Keratinocyte (primary cell): ENCODE results near the gene SEC24D. TPM values are rescaled to one million over a fixed set of nuclear protein-coding genes. Genes with fewer than 3 reads are reported as not detected.

Experiments used
- DNase-seq: peaks from one replicate; pipeline ENCODE4 v3.0.0-alpha.2; 2011; ENCODE audit warnings: low read depth, missing footprints, low spot score
- FAIRE-seq: peaks from 2 replicates; lab custom pipeline; 2011; peaks lifted over from hg19 to GRCh38; lab: Jason Lieb, UNC
- H2AFZ ChIP-seq: 2 replicates; pipeline ENCODE4 v1.6.0; 2012; ENCODE audit warnings: low read length, control low read depth, inconsistent platforms; ENCODE audit not compliant: control insufficient read depth
- H3K27ac ChIP-seq: 2 replicates; pipeline ENCODE4 v1.5.1; 2011; ENCODE audit warnings: low read length; ENCODE audit not compliant: control insufficient read depth, insufficient read depth
- H3K27me3 ChIP-seq: 3 replicates; pipeline ENCODE4 v1.6.0; 2011; ENCODE audit warnings: low read length; ENCODE audit not compliant: control insufficient read depth, insufficient read depth; ENCODE audit errors: extremely low read depth
- H3K36me3 ChIP-seq, 2 experiments: 2 replicates in 1 of 2; 3 replicates in 1 of 2; pipeline ENCODE4 v1.5.1; 2011; ENCODE audit warnings: low read length in 2 of 2, mild to moderate bottlenecking in 1 of 2; ENCODE audit not compliant: control insufficient read depth in 2 of 2, insufficient read depth in 2 of 2; ENCODE audit errors: extremely low read depth in 1 of 2
- H3K4me1 ChIP-seq: 3 replicates; pipeline ENCODE4 v1.5.1; 2011; ENCODE audit warnings: low read length; ENCODE audit not compliant: control insufficient read depth, insufficient read depth; ENCODE audit errors: extremely low read depth
- H3K4me2 ChIP-seq: 3 replicates; pipeline ENCODE4 v1.6.0; 2011; ENCODE audit warnings: low read depth, low read length; ENCODE audit not compliant: control insufficient read depth, insufficient read depth; ENCODE audit errors: extremely low read depth
- H3K4me3 ChIP-seq, 3 experiments: fragments of 200-600 bp in 1 of 3; sonication (generic) in 1 of 3; 2 replicates in 2 of 3; 3 replicates in 1 of 3; pipeline ENCODE4 v1.5.1; 2011 to 2016; ENCODE audit warnings: low read length in 3 of 3, mild to moderate bottlenecking in 3 of 3, control low read depth in 2 of 3, inconsistent platforms in 1 of 3, low read depth in 1 of 3, mixed read lengths in 1 of 3, mixed run types in 1 of 3, moderate library complexity in 1 of 3; ENCODE audit not compliant: control insufficient read depth in 2 of 3, insufficient read depth in 2 of 3; ENCODE audit errors: extremely low read depth in 1 of 3
- H3K79me2 ChIP-seq: 2 replicates; pipeline ENCODE4 v1.6.0; 2012; ENCODE audit warnings: low read length; ENCODE audit not compliant: control insufficient read depth, insufficient read depth
- H3K9ac ChIP-seq: 3 replicates; pipeline ENCODE4 v1.6.0; 2011; ENCODE audit warnings: low read length; ENCODE audit not compliant: control insufficient read depth, insufficient read depth; ENCODE audit errors: extremely low read depth
- H3K9me1 ChIP-seq: 3 replicates; pipeline ENCODE4 v1.6.0; 2011; ENCODE audit warnings: low read length; ENCODE audit not compliant: control insufficient read depth, insufficient read depth; ENCODE audit errors: extremely low read depth
- H3K9me3 ChIP-seq: 2 replicates; pipeline ENCODE4 v1.5.1; 2012; ENCODE audit warnings: low read depth, low read length; ENCODE audit not compliant: control insufficient read depth
- H4K20me1 ChIP-seq: 3 replicates; pipeline ENCODE4 v1.6.0; 2011; ENCODE audit warnings: low read length; ENCODE audit not compliant: control insufficient read depth, insufficient read depth; ENCODE audit errors: extremely low read depth
- EZH2 ChIP-seq: IDR thresholded peaks from one replicate; pipeline ENCODE4 v1.6.1; 2012; ENCODE audit warnings: inconsistent platforms, mild to moderate bottlenecking, low read length, moderate library complexity
- dilution Hi-C: fragments of 300-500 bp; cut with MboI; formaldehyde crosslinking; loops from one replicate; pipeline ENCODE4 v1.7.0; 2020; ENCODE audit warnings: low sequenced_read_pairs; ENCODE audit not compliant: extremely low pct_ligation_motif_present
- polyA plus RNA-seq, 5 experiments: library from polyadenylated mRNA; depleted of rRNA in 3 of 5; stranded (reverse) in 3 of 5; stranded (forward) in 1 of 5; unstranded in 1 of 5; fragments of >200 nt; gene quantifications; 1 replicate in 1 of 5; 2 replicates in 3 of 5; 3 replicates in 1 of 5; pipeline versions ENCODE4 v1.2.1 to v1.2.3, GENCODE V29; 2011 to 2012; ENCODE audit warnings: missing spikeins in 2 of 5, low read depth in 1 of 5, low replicate concordance in 1 of 5
- TF ChIP-seq, protein P1 (sequence below), 3 experiments: IDR thresholded peaks in 1 of 3; conservative IDR thresholded peaks in 1 of 3; optimal IDR thresholded peaks in 1 of 3; 2 replicates in 2 of 3; 3 replicates in 1 of 3; pipeline versions ENCODE3 to v1.5.1; 2011; ENCODE audit warnings: low read length in 3 of 3, mild to moderate bottlenecking in 3 of 3, moderate library complexity in 2 of 3, control low read depth in 1 of 3, inconsistent platforms in 1 of 3; ENCODE audit not compliant: insufficient read depth in 2 of 3; ENCODE audit errors: extremely low read depth in 1 of 3

SEC24D gene
- polyA plus RNA-seq, 1 donor (not counting 4 experiments of a cell fraction or from before 2014, with no cell fraction given), result 24.9 TPM

DNA sequence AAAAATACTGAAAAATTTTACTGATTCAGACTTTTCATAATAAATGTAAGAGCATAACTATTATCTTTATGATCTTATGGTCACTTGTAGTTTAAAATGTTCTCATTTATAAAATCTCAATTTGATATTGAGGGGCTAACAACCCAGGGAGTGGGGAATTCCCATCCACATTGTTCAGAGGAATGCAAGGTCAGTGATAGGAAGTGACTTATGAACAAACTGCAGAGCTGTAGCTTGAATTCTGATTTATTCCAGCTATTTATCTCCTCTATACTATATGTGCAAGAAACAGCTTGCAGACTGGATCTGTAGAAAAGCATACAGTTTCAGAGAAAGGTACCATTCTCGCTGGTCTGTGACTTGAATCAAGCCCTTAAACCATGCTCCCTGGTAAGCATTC lies 61.6 kb downstream of the SEC24D start:
- Histone ChIP-seq H2AFZ (no peak overlapping the region), H3K27me3 (no peaks in the 10 kb centered on the region), H3K4me1 (peaks cover 50% of the 10 kb centered on the region), H3K27ac (no peak overlapping the region), H4K20me1 (no peaks in the 10 kb centered on the region), H3K79me2 (no peaks in the 10 kb centered on the region), H3K9me3 (no peaks in the 10 kb centered on the region), H3K4me2 (no peak overlapping the region), H3K9me1 (no peaks in the 10 kb centered on the region), H3K9ac (no peak overlapping the region), H3K36me3 (no peaks in the 10 kb centered on the region), H3K4me3 (no peak overlapping the region)
- FAIRE-seq (no peak), DNase-seq (no peak)
- dilution Hi-C loops, result no loop called here
- TF ChIP-seq, protein P1, sequence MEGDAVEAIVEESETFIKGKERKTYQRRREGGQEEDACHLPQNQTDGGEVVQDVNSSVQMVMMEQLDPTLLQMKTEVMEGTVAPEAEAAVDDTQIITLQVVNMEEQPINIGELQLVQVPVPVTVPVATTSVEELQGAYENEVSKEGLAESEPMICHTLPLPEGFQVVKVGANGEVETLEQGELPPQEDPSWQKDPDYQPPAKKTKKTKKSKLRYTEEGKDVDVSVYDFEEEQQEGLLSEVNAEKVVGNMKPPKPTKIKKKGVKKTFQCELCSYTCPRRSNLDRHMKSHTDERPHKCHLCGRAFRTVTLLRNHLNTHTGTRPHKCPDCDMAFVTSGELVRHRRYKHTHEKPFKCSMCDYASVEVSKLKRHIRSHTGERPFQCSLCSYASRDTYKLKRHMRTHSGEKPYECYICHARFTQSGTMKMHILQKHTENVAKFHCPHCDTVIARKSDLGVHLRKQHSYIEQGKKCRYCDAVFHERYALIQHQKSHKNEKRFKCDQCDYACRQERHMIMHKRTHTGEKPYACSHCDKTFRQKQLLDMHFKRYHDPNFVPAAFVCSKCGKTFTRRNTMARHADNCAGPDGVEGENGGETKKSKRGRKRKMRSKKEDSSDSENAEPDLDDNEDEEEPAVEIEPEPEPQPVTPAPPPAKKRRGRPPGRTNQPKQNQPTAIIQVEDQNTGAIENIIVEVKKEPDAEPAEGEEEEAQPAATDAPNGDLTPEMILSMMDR (optimal IDR thresholded peaks at IDR 0.05 in 1 of 3, IDR thresholded peaks at IDR 0.05 in 1 of 3, conservative IDR thresholded peaks at IDR 0.05 in 1 of 3; ENCODE audit: extremely low read depth in 1 of 3, insufficient read depth in 2 of 3, low read length in 3 of 3), result no peak
- TF ChIP-seq EZH2, result no peak

DNA sequence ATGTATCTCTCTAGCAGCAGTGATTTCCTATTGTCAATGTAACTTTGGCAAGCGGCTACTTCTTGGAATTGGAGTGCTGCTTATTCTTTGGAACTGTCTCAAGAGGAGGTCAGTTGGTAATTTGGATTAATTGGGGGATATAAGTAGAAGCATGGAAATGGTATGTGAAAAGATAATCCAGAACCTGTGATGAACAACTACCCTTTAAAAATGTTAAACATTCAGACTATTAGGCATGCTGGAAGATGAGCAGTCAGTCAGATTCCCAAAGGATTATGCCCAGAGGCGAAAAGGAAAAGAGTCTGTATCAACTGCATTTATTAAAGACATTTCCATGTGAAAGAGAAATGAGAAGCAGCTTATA lies 62.5 kb downstream of the SEC24D start:
- H2AFZ ChIP-seq, result no peak overlapping the region
- DNase-seq, result no peak
- H3K27me3 ChIP-seq, result no peaks in the 10 kb centered on the region
- H3K9ac ChIP-seq, result no peak overlapping the region
- dilution Hi-C loops, result no loop called here
- no peaks in the 10 kb centered on the region for H3K9me3 ChIP-seq
- TF ChIP-seq, protein P1 (optimal IDR thresholded peaks at IDR 0.05 in 1 of 3, IDR thresholded peaks at IDR 0.05 in 1 of 3, conservative IDR thresholded peaks at IDR 0.05 in 1 of 3; ENCODE audit: extremely low read depth in 1 of 3, insufficient read depth in 2 of 3, low read length in 3 of 3), result no peak
- TF ChIP-seq EZH2, result no peak
- no peak overlapping the region for H3K4me3 ChIP-seq
- H4K20me1 ChIP-seq, result no peaks in the 10 kb centered on the region
- no peaks in the 10 kb centered on the region for H3K36me3 ChIP-seq
- no peak for FAIRE-seq
- H3K27ac ChIP-seq, result no peak overlapping the region
- H3K4me1 ChIP-seq, result peaks cover 50% of the 10 kb centered on the region
- H3K9me1 ChIP-seq, result no peaks in the 10 kb centered on the region
- H3K4me2 ChIP-seq, result no peak overlapping the region
- no peaks in the 10 kb centered on the region for H3K79me2 ChIP-seq
